ENCODE measurements around the gene SH2D1B.
"Not testable (repeated sequence)": the region's sequence is repeated elsewhere in the genome, so short reads cannot be mapped to it uniquely, and the experiment has no call there.

DNA sequence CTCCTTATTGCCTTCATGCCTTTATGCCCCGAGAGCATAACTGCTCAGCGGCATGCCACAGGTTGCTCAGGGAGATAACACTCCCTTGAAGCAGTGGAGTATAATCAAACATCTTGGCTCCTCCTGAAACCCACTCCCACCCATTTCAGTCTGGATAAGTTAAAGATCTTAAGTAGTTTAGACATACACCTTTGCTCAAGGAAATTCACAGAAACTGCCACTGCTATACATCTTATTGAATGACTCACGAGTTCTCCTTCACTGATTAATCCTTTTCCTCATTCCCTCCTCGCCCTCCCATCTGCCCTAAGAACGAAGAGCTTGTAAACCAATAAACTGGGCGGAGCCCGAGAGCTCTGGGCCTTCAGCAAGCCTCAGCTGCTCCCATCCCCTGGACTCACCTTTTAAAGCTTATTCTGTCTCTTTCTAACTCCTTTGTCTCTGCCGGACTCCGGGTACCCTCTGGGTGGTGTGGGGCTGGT is 7.6 kb upstream of the SH2D1B start:
- TF ChIP-seq, protein P1, sequence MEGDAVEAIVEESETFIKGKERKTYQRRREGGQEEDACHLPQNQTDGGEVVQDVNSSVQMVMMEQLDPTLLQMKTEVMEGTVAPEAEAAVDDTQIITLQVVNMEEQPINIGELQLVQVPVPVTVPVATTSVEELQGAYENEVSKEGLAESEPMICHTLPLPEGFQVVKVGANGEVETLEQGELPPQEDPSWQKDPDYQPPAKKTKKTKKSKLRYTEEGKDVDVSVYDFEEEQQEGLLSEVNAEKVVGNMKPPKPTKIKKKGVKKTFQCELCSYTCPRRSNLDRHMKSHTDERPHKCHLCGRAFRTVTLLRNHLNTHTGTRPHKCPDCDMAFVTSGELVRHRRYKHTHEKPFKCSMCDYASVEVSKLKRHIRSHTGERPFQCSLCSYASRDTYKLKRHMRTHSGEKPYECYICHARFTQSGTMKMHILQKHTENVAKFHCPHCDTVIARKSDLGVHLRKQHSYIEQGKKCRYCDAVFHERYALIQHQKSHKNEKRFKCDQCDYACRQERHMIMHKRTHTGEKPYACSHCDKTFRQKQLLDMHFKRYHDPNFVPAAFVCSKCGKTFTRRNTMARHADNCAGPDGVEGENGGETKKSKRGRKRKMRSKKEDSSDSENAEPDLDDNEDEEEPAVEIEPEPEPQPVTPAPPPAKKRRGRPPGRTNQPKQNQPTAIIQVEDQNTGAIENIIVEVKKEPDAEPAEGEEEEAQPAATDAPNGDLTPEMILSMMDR (IDR thresholded peaks at IDR 0.05; ENCODE audit: insufficient read depth, low read depth, low read length): not testable (repeated sequence)
- TF ChIP-seq EZH2 (IDR thresholded peaks at IDR 0.05; ENCODE audit: insufficient read depth, low read length): not testable (repeated sequence)

Data from astrocyte (in vitro differentiated cells and primary cell).